GM19397 (cell line): ENCODE results near the gene GAB2.

ENCODE experiments used
- ATAC-seq: cut with Tn5 transposase; IDR thresholded peaks from one replicate; pipeline ENCODE4 v1.9.1; 2021; ENCODE audit warnings: mild to moderate bottlenecking, moderate library complexity; ENCODE audit not compliant: unreplicated experiment

The GAB2 gene

GRCh38 chr11:78402847-78403246 lies 14.8 kb downstream of the GAB2 start:
- no peak for ATAC-seq

GRCh38 chr11:78400702-78401101 lies 16.9 kb downstream of the GAB2 start:
- ATAC-seq, result no peak

- ATAC-seq, result no peak
These were observed 17.5 kb downstream of the GAB2 start for GRCh38 chr11:78400116-78400515.

- ATAC-seq, result no peak
These were observed 18.5 kb downstream of the GAB2 start for GRCh38 chr11:78399136-78399535.

- ATAC-seq, result no peak
These were observed 18.9 kb downstream of the GAB2 start for GRCh38 chr11:78398715-78399114.

- ATAC-seq, result no peak
These were observed 20.2 kb downstream of the GAB2 start for GRCh38 chr11:78397398-78397797.

- no peak for ATAC-seq
These were observed 22.0 kb downstream of the GAB2 start for GRCh38 chr11:78395597-78395996.

- no peak for ATAC-seq
These were observed 24.8 kb downstream of the GAB2 start for GRCh38 chr11:78392854-78393253.

- no peak for ATAC-seq
These were observed 26.2 kb downstream of the GAB2 start for GRCh38 chr11:78391424-78391823.

- no peak for ATAC-seq
These were observed 26.8 kb downstream of the GAB2 start for GRCh38 chr11:78390809-78391208.

GRCh38 chr11:78386215-78386941 lies 31.2 kb downstream of the GAB2 start:
- ATAC-seq, result no peak

GRCh38 chr11:78385205-78385604 lies 32.4 kb downstream of the GAB2 start:
- ATAC-seq, result no peak

GRCh38 chr11:78384231-78384630 lies 33.4 kb downstream of the GAB2 start:
- no peak for ATAC-seq

- ATAC-seq, result no peak
These were observed 35.8 kb downstream of the GAB2 start for GRCh38 chr11:78381865-78382264.

- ATAC-seq, result no peak
These were observed 37.0 kb downstream of the GAB2 start for GRCh38 chr11:78380615-78381051.

GRCh38 chr11:78379039-78379670 lies 38.5 kb downstream of the GAB2 start:
- ATAC-seq, result no peak

- no peak for ATAC-seq
These were observed 39.8 kb downstream of the GAB2 start for GRCh38 chr11:78377625-78378418.

- ATAC-seq, result no peak
These were observed 40.8 kb downstream of the GAB2 start for GRCh38 chr11:78376858-78377257.

- no peak for ATAC-seq
These were observed 42.7 kb downstream of the GAB2 start for GRCh38 chr11:78374917-78375316.

GRCh38 chr11:78373689-78374088 lies 43.9 kb downstream of the GAB2 start:
- ATAC-seq, result no peak

GRCh38 chr11:78372114-78372768 lies 45.4 kb downstream of the GAB2 start:
- no peak for ATAC-seq
